Type B pancreatic cell (in vitro differentiated cells): ENCODE results near the gene SLC45A3. TPM values are rescaled to one million over a fixed set of nuclear protein-coding genes. Genes with fewer than 3 reads are reported as not detected.

Experiments used
- DNase-seq: peaks from one replicate; pipeline ENCODE4 v3.0.0; 2021; ENCODE audit warnings: mixed read lengths; ENCODE audit not compliant: unreplicated experiment; ENCODE audit errors: extremely low spot score
- H3K27ac Mint-ChIP-seq: 2 replicates; pipeline ENCODE4 v1.8.0; 2021; ENCODE audit warnings: mild to moderate bottlenecking, mixed read lengths
- H3K27me3 Mint-ChIP-seq: 2 replicates; pipeline ENCODE4 v1.8.0; 2021; ENCODE audit warnings: mixed read lengths
- H3K36me3 Mint-ChIP-seq: 2 replicates; pipeline ENCODE4 v1.8.0; 2021; ENCODE audit warnings: mixed read lengths
- H3K4me1 Mint-ChIP-seq: one replicate; pipeline ENCODE4 v1.8.0; 2021; ENCODE audit warnings: mixed read lengths; ENCODE audit not compliant: unreplicated experiment
- H3K4me3 Mint-ChIP-seq: 2 replicates; pipeline ENCODE4 v1.8.0; 2021; ENCODE audit warnings: mild to moderate bottlenecking, mixed read lengths
- H3K9me3 Mint-ChIP-seq: 2 replicates; pipeline ENCODE4 v1.8.0; 2021; ENCODE audit warnings: mixed read lengths
- total RNA-seq: library from RNA; stranded (reverse); gene quantifications from 2 replicates; pipeline ENCODE4 v1.2.1, GENCODE V29; 2021; ENCODE audit warnings: low replicate concordance
- TF ChIP-seq, protein P1 (sequence below): fragments of 200-600 bp; sonication (generic); conservative IDR thresholded peaks from 2 replicates; pipeline ENCODE4 v1.5.0; 2021; ENCODE audit warnings: antibody characterized with exemption, mild to moderate bottlenecking

Gene SLC45A3
- total RNA-seq, 1 donor from 2014 or later = 4.2 TPM

DNA sequence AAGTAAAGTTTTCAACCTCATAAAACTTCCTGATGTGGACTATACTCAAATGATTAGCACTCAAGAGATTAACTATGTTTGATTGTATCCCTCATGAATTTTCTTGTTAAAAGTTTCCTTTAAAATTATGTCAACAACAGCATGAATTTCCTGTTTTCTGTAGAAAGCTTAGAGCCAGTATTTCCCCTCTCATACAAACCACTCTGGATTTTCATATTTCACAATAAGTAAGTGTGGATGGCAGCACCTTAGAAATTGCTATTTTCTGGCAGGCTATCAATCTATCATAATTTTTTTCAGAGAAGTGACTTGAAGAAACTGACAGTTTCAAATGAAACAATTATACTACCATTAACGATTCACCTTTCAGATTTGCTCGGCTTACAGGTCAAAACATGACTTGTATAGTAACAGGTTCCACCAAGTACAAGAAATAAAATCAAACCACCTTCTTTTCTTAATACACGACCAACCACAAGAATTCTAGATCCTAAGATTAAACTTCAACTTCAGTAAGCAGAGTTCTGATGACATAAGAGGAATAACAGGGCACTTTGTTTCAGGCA is 69.3 kb downstream of the SLC45A3 start:
- Mint-ChIP-seq H3K27ac (peak overlapping the region; percentile 70), H3K9me3 (no peaks in the 10 kb centered on the region), H3K36me3 (peaks cover 26% of the 10 kb centered on the region), H3K4me1 (peaks cover 10% of the 10 kb centered on the region), H3K27me3 (no peaks in the 10 kb centered on the region), H3K4me3 (no peak overlapping the region)
- no peak for DNase-seq
- TF ChIP-seq, protein P1, sequence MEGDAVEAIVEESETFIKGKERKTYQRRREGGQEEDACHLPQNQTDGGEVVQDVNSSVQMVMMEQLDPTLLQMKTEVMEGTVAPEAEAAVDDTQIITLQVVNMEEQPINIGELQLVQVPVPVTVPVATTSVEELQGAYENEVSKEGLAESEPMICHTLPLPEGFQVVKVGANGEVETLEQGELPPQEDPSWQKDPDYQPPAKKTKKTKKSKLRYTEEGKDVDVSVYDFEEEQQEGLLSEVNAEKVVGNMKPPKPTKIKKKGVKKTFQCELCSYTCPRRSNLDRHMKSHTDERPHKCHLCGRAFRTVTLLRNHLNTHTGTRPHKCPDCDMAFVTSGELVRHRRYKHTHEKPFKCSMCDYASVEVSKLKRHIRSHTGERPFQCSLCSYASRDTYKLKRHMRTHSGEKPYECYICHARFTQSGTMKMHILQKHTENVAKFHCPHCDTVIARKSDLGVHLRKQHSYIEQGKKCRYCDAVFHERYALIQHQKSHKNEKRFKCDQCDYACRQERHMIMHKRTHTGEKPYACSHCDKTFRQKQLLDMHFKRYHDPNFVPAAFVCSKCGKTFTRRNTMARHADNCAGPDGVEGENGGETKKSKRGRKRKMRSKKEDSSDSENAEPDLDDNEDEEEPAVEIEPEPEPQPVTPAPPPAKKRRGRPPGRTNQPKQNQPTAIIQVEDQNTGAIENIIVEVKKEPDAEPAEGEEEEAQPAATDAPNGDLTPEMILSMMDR = no peak

DNA sequence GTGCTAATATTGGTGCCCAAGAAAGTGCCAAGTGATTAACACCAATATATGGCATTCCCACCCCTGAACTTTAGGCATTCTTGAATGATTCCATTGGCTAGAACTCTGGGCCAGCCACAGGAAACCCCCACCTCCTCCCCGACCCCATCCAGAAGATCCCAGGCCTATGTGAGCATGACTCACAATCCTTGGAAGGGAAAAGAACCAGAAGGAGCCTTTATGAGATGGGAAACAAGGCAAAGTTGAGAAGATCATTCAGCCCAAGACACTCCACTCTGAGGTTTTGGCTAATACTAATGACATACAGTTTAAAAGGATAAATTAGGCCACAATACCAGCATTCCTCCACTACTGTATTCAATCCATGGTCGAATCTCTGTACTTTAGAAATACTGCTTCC is 70.3 kb downstream of the SLC45A3 start:
- Mint-ChIP-seq H3K4me1 (peaks cover 10% of the 10 kb centered on the region), H3K27me3 (no peaks in the 10 kb centered on the region), H3K9me3 (no peaks in the 10 kb centered on the region), H3K4me3 (no peak overlapping the region), H3K36me3 (peaks cover 21% of the 10 kb centered on the region), H3K27ac (no peak overlapping the region)
- TF ChIP-seq, protein P1 = no peak
- no peak for DNase-seq

Other genes with a start within 250 kb of the SLC45A3 start
- gene BLACAT1, start 224.5 kb downstream of the SLC45A3 start, total RNA-seq = 2.4 and 6.8 TPM in 2 replicates
- gene CDK18, start 175.8 kb downstream of the SLC45A3 start, total RNA-seq = 9.6 and 19.3 TPM in 2 replicates
- gene ELK4, start 48.5 kb downstream of the SLC45A3 start, total RNA-seq = 20.9 and 27.6 TPM in 2 replicates
- 185 and 340 TPM in 2 replicates for gene NUCKS1, start 69.7 kb upstream of the SLC45A3 start, total RNA-seq
- gene RAB29, start 95.0 kb upstream of the SLC45A3 start, total RNA-seq = 13.6 and 22.5 TPM in 2 replicates
- 11.7 and 25.9 TPM in 2 replicates for gene SLC41A1, start 132.7 kb upstream of the SLC45A3 start, total RNA-seq
- gene PM20D1, start 169.6 kb upstream of the SLC45A3 start, total RNA-seq = not detected in 2 replicates